Hepatocyte (in vitro differentiated cells): Measurements from ENCODE around the gene TMEM143.

Source experiments
- CTCF ChIP-seq: fragments of 200-600 bp; sonication (generic); IDR thresholded peaks from 2 replicates; pipeline ENCODE4 v1.5.1; 2016; ENCODE audit warnings: antibody characterized with exemption, mild to moderate bottlenecking; ENCODE audit not compliant: poor library complexity
- EZH2 ChIP-seq: fragments of 200-600 bp; sonication (generic); IDR thresholded peaks from 2 replicates; pipeline ENCODE4 v1.6.1; 2016; ENCODE audit warnings: antibody characterized with exemption, mild to moderate bottlenecking, borderline replicate concordance

GRCh38 chr19:48311384-48311783, 52.4 kb downstream of the TMEM143 start:
- no peak for TF ChIP-seq CTCF
- TF ChIP-seq EZH2: no peak
